ENCODE measurements around the gene HTR6. TPM values are rescaled to one million over a fixed set of nuclear protein-coding genes. Genes with fewer than 3 reads are reported as not detected.

HTR6 gene
- total RNA-seq = not detected in 2 replicates

DNA sequence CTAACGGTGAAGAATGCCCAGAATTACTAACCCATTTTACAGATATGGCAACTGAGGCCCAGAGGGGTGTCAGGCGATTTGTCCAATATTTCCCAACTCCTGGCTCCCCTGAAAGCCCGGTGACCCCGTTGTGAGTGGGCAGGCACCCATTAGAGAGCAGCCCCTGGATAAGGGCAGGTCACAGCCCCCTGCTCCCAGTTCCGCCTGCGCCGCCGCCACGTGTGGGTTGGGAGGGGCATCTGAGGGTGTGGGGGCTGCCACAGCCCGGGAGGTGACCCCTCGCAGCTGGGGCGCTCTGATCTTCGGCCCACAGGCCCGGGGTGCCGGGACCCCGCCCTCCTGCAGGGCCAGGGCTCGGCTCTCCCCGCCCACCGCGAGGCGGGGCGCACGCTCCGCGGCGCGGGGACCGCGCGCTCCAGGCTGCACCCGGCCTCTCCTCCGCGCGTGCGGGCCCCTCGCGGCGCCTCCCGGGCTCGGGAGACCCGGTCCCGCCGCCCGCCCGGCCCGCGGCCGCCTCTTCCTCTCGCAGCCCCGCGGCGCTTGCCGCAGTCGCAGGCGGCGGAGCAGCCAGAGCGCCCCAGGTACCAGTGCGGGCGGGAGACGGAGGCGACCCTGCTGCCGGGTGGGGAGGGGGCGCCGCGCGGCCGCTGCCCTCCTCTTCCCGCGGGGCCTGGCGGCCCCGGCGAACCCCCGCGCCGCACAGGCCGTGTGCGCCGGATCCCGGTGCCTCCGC is at the start of gene HTR6:
Gene HTR6 (plus strand): TSS at position 423 of the 733 bp plus-strand sequence. CDS start 879 bp downstream, outside the sequence.

GRCh38 chr1:19643602-19644394 is 20.9 kb upstream of the HTR6 start, which contains the start of gene NBL1:
NBL1 (plus strand) TSS chr1:19644311; CDS start chr1:19655031, 10,720 bp downstream.

Other genes with a start within 250 kb of the HTR6 start
- 58.5 and 72.9 TPM in 2 replicates for gene CAPZB, start 179.3 kb upstream of the HTR6 start, total RNA-seq
- gene NBL1, start 20.6 kb upstream of the HTR6 start, total RNA-seq = 49.4 and 69.3 TPM in 2 replicates
- gene TMCO4, start 135.0 kb downstream of the HTR6 start, total RNA-seq = 10.2 and 10.5 TPM in 2 replicates
- gene RNF186, start 150.4 kb downstream of the HTR6 start, total RNA-seq = not detected in 2 replicates
- 1.5 and 1.6 TPM in 2 replicates for gene OTUD3, start 217.5 kb downstream of the HTR6 start, total RNA-seq